HepG2 (cell line): ENCODE data around the gene YEATS2. TPM values are rescaled to one million over a fixed set of nuclear protein-coding genes. Genes with fewer than 3 reads are reported as not detected.

ENCODE experiments used
- ATAC-seq: fragments of 200-7000 bp; cut with Tn5 transposase; 3 replicates; pipeline ENCODE4 v1.9.1; 2020; ENCODE audit warnings: mild to moderate bottlenecking, moderate library complexity
- BruUV-seq: library from RNA; stranded (reverse); fragments of 400-500 nt; replicated peaks from 2 replicates; lab custom pipeline; 2021; lab: Mats Ljungman, UMichigan
- CTCF ChIA-PET: fragments of 300-600 bp; formaldehyde crosslinking; extraction: SDS; loops from one replicate; lab custom pipeline; 2021; ENCODE audit warnings: low total read pairs, inconsistent platforms, low intra/inter-chr PET ratio; lab: Yijun Ruan, JAX
- POLR2A ChIA-PET: fragments of 350-600 bp; sonication (Branson Sonifier 250); formaldehyde crosslinking; loops from one replicate; lab custom pipeline; 2020; ENCODE audit warnings: antibody characterized with exemption, inconsistent platforms; lab: Yijun Ruan, JAX
- DNase-seq: peaks from one replicate; pipeline ENCODE4 v3.0.0-alpha.2; 2015; ENCODE audit warnings: low spot score
- FAIRE-seq: peaks from 3 replicates; lab custom pipeline; 2011; peaks lifted over from hg19 to GRCh38; lab: Jason Lieb, UNC
- H2AFZ ChIP-seq: one replicate; pipeline ENCODE4 v1.6.1; 2011; ENCODE audit warnings: low read length, inconsistent platforms
- H3K27ac ChIP-seq: fragments of 300-600 bp; 3 replicates; pipeline ENCODE4 v1.8.0; 2011; ENCODE audit warnings: mixed run types, mild to moderate bottlenecking, mixed read lengths, low read length, inconsistent platforms; ENCODE audit not compliant: insufficient read depth; ENCODE audit errors: extremely low read length
- H3K27me3 ChIP-seq, 2 experiments: fragments of 200-600 bp in 1 of 2; 2 replicates in 1 of 2; 3 replicates in 1 of 2; pipeline versions ENCODE4 v1.6.0 to v1.8.0; 2011; ENCODE audit warnings: low read length in 2 of 2, mild to moderate bottlenecking in 2 of 2, moderate library complexity in 2 of 2, inconsistent platforms in 1 of 2; ENCODE audit not compliant: insufficient read depth in 2 of 2, control insufficient read depth in 1 of 2
- H3K36me3 ChIP-seq, 2 experiments: fragments of 200-600 bp in 1 of 2; replicated peaks in 1 of 2; 2 replicates in 1 of 2; 3 replicates in 1 of 2; pipeline versions ENCODE4 v1.5.1 to v1.8.0; 2011; ENCODE audit warnings: low read length in 2 of 2, inconsistent platforms in 1 of 2; ENCODE audit not compliant: insufficient read depth in 2 of 2, control insufficient read depth in 1 of 2
- H3K4me1 ChIP-seq: 2 replicates; pipeline ENCODE4 v1.5.1; 2012; ENCODE audit warnings: low read length, inconsistent platforms; ENCODE audit not compliant: insufficient read depth
- H3K4me2 ChIP-seq: 2 replicates; pipeline ENCODE4 v1.6.0; 2011; ENCODE audit warnings: low read depth, low read length, inconsistent platforms
- H3K4me3 ChIP-seq, 3 experiments: fragments of 200-600 bp in 1 of 3; sonication (generic), shearing (Covaris generic) in 1 of 3; replicated peaks in 1 of 3; 2 replicates each; pipeline ENCODE4 v1.5.1; 2011 to 2016; ENCODE audit warnings: low read length in 3 of 3, inconsistent platforms in 2 of 3, low read depth in 2 of 3, mild to moderate bottlenecking in 2 of 3, control low read depth in 1 of 3, mixed read lengths in 1 of 3; ENCODE audit not compliant: insufficient read depth in 1 of 3
- H3K79me2 ChIP-seq: one replicate; pipeline ENCODE4 v1.6.1; 2011; ENCODE audit warnings: low read length, inconsistent platforms; ENCODE audit not compliant: insufficient read depth
- H3K9ac ChIP-seq: 2 replicates; pipeline ENCODE4 v1.6.0; 2011; ENCODE audit warnings: mild to moderate bottlenecking, low read depth, low read length, inconsistent platforms; ENCODE audit not compliant: insufficient read depth
- H3K9me3 ChIP-seq: 2 replicates; pipeline ENCODE4 v1.5.1; 2012; ENCODE audit warnings: mild to moderate bottlenecking, low read length
- H4K20me1 ChIP-seq: 2 replicates; pipeline ENCODE4 v1.6.0; 2011; ENCODE audit warnings: inconsistent platforms, mild to moderate bottlenecking, low read length, moderate library complexity; ENCODE audit not compliant: insufficient read depth
- ARHGAP35 ChIP-seq: sonication (generic); formaldehyde crosslinking; IDR thresholded peaks from 2 replicates; pipeline ENCODE4 v1.9.0; 2022; ENCODE audit warnings: mild to moderate bottlenecking, inconsistent platforms, moderate library complexity, missing genetic modification reagents, borderline replicate concordance
- CHCHD3 ChIP-seq: sonication (generic); formaldehyde crosslinking; IDR thresholded peaks from 2 replicates; pipeline ENCODE4 v1.8.0; 2022; ENCODE audit warnings: mild to moderate bottlenecking, missing genetic modification reagents, moderate library complexity
- DRAP1 ChIP-seq: IDR thresholded peaks from 2 replicates; pipeline ENCODE4 v1.6.1; 2016; ENCODE audit warnings: missing genetic modification reagents, missing compliant biosample characterization
- EZH2 ChIP-seq: conservative IDR thresholded peaks from 2 replicates; pipeline ENCODE4 v1.6.1; 2012; ENCODE audit warnings: mild to moderate bottlenecking, low read depth, low read length, moderate library complexity
- FOXA1 ChIP-seq, 2 experiments: fragments of 450-650 bp in 1 of 2; sonication (generic) in 1 of 2; formaldehyde crosslinking in 1 of 2; IDR thresholded peaks; 2 replicates each; pipeline versions ENCODE4 v1.4.0 to v1.6.1; 2016 to 2020; ENCODE audit warnings: missing genetic modification reagents in 1 of 2
- HDAC2 ChIP-seq: sonication (generic); formaldehyde crosslinking; IDR thresholded peaks from 2 replicates; pipeline ENCODE4 v1.4.0; 2020; ENCODE audit warnings: missing genetic modification reagents
- HDAC6 ChIP-seq: fragments of 200-600 bp; sonication (generic); IDR thresholded peaks from 2 replicates; pipeline ENCODE4 v1.7.0; 2017; ENCODE audit warnings: mild to moderate bottlenecking, antibody characterized with exemption, low read length, low read depth
- MEIS1 ChIP-seq: sonication (generic); formaldehyde crosslinking; IDR thresholded peaks from 2 replicates; pipeline ENCODE4 v1.9.0; 2021; ENCODE audit warnings: mild to moderate bottlenecking, missing genetic modification reagents, moderate library complexity, borderline replicate concordance
- NONO ChIP-seq, 2 experiments: fragments of 450-650 bp in 1 of 2; sonication (generic) in 1 of 2; formaldehyde crosslinking in 1 of 2; IDR thresholded peaks in 1 of 2; conservative IDR thresholded peaks in 1 of 2; 2 replicates each; pipeline versions ENCODE4 v1.6.1 to v1.8.0; 2017 to 2022; ENCODE audit warnings: mild to moderate bottlenecking in 1 of 2, missing genetic modification reagents in 1 of 2, moderate library complexity in 1 of 2
- POGZ ChIP-seq: sonication (generic); formaldehyde crosslinking; IDR thresholded peaks from 2 replicates; pipeline ENCODE4 v1.4.0; 2020; ENCODE audit warnings: mild to moderate bottlenecking, missing genetic modification reagents
- ZFYVE20 ChIP-seq: sonication (generic); formaldehyde crosslinking; IDR thresholded peaks from 2 replicates; pipeline ENCODE4 v1.8.0; 2023; ENCODE audit warnings: low read depth, mild to moderate bottlenecking, moderate library complexity, missing genetic modification reagents, borderline replicate concordance
- ZNF205 ChIP-seq: IDR thresholded peaks from 2 replicates; pipeline ENCODE4 v1.6.1; 2018; ENCODE audit warnings: missing biosample characterization, missing genetic modification reagents
- ZNF30 ChIP-seq: sonication (generic); formaldehyde crosslinking; IDR thresholded peaks from 2 replicates; pipeline ENCODE4 v1.5.0; 2020; ENCODE audit warnings: mild to moderate bottlenecking, missing genetic modification reagents
- ZNF550 ChIP-seq: sonication (generic); formaldehyde crosslinking; IDR thresholded peaks from 2 replicates; pipeline ENCODE4 v1.4.0; 2020; ENCODE audit warnings: mild to moderate bottlenecking, missing genetic modification reagents, borderline replicate concordance
- ZNF577 ChIP-seq: sonication (generic); formaldehyde crosslinking; IDR thresholded peaks from 2 replicates; pipeline ENCODE4 v1.4.0; 2020; ENCODE audit warnings: mild to moderate bottlenecking, low read depth, missing genetic modification reagents, borderline replicate concordance
- ZNF616 ChIP-seq: sonication (generic); formaldehyde crosslinking; IDR thresholded peaks from 2 replicates; pipeline ENCODE4 v1.5.0; 2020; ENCODE audit warnings: low read depth, mild to moderate bottlenecking, missing genetic modification reagents
- WGBS: methylation state at CpG from one replicate; pipeline ENCODE4 v1.1.6; 2017; ENCODE audit warnings: low lambda C conversion rate; 5-methylcytosine and 5-hydroxymethylcytosine counted together
- in situ Hi-C: cut with HindIII; loops from 2 replicates; pipeline ENCODE4 v1.10.0; 2017; ENCODE audit warnings: low pct_unique_long_range_greater_than_20kb; ENCODE audit not compliant: extremely low pct_ligation_motif_present
- intact Hi-C: fragments of 100-400 bp; cut with micrococcal nuclease; formaldehyde crosslinking; loops from one replicate; pipeline ENCODE4 v1.10.0; 2022; ENCODE audit not compliant: unreplicated experiment
- polyA plus RNA-seq, 8 experiments: library from polyadenylated mRNA; depleted of rRNA in 3 of 8; stranded (reverse) in 7 of 8; unstranded in 1 of 8; fragments of >200 nt; fragmentation: Illumina TruSeq in 4 of 8; extraction: Trizol in 4 of 8; gene quantifications; 2 replicates each; pipeline versions ENCODE4 v1.2.1 to v1.2.3, GENCODE V29; 2011 to 2016; ENCODE audit warnings: low read depth in 4 of 8, missing spikeins in 1 of 8, mixed read lengths in 1 of 8; ENCODE audit not compliant: insufficient read depth in 1 of 8
- total RNA-seq, 5 experiments: library from RNA; depleted of rRNA; stranded (reverse); fragments of >200 nt; fragmentation: Illumina TruSeq; extraction: Trizol; gene quantifications; 2 replicates each; pipeline ENCODE4 v1.2.3, GENCODE V29; 2016; ENCODE audit warnings: low read depth in 1 of 5
- TF ChIP-seq, protein P1 (sequence below): sonication (generic); formaldehyde crosslinking; conservative IDR thresholded peaks from 2 replicates; pipeline ENCODE4 v1.4.0; 2020; ENCODE audit warnings: missing genetic modification reagents
- TF ChIP-seq, protein P2 (sequence below): sonication (generic); formaldehyde crosslinking; IDR thresholded peaks from 2 replicates; pipeline ENCODE4 v1.4.0; 2020; ENCODE audit warnings: missing genetic modification reagents
- TF ChIP-seq, protein P3 (sequence below): IDR thresholded peaks from 2 replicates; pipeline ENCODE4 v1.6.1; 2018; ENCODE audit warnings: missing genetic modification reagents, mild to moderate bottlenecking, missing compliant biosample characterization

YEATS2 gene
- total and polyA plus RNA-seq, 2 of the 13 experiments (the other 11 are each of a cell fraction or from before 2014, with no cell fraction given), result 18.6 to 33.7 TPM

- ATAC-seq, result no peak
- H3K4me1 ChIP-seq, result no peaks in the 10 kb centered on the region
- BruUV-seq, result no TSS peak
- no peak overlapping the region for H3K4me3 ChIP-seq
- no peaks in the 10 kb centered on the region for H4K20me1 ChIP-seq
- TF ChIP-seq ZNF577 (CRISPR knock-in tag) (no peak), ZNF30 (CRISPR knock-in tag) (no peak), CHCHD3 (CRISPR knock-in tag) (no peak), ZNF550 (no peak), NONO (IDR thresholded peaks at IDR 0.05) (no peak), NONO (CRISPR knock-in tag; conservative IDR thresholded peaks at IDR 0.05) (no peak), DRAP1 (CRISPR knock-in tag) (no peak), FOXA1 (IDR thresholded peaks at IDR 0.05) (no peak), FOXA1 (CRISPR knock-in tag; IDR thresholded peaks at IDR 0.05) (no peak), ARHGAP35 (CRISPR knock-in tag) (no peak), MEIS1 (CRISPR knock-in tag) (no peak), HDAC6 (no peak), HDAC2 (CRISPR knock-in tag) (no peak), EZH2 (no peak), ZFYVE20 (CRISPR knock-in tag) (no peak), ZNF616 (no peak), ZNF205 (CRISPR knock-in tag) (no peak), POGZ (CRISPR knock-in tag) (no peak)
- TF ChIP-seq, protein P1, sequence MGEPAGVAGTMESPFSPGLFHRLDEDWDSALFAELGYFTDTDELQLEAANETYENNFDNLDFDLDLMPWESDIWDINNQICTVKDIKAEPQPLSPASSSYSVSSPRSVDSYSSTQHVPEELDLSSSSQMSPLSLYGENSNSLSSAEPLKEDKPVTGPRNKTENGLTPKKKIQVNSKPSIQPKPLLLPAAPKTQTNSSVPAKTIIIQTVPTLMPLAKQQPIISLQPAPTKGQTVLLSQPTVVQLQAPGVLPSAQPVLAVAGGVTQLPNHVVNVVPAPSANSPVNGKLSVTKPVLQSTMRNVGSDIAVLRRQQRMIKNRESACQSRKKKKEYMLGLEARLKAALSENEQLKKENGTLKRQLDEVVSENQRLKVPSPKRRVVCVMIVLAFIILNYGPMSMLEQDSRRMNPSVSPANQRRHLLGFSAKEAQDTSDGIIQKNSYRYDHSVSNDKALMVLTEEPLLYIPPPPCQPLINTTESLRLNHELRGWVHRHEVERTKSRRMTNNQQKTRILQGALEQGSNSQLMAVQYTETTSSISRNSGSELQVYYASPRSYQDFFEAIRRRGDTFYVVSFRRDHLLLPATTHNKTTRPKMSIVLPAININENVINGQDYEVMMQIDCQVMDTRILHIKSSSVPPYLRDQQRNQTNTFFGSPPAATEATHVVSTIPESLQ, result no peak
- TF ChIP-seq, protein P2, sequence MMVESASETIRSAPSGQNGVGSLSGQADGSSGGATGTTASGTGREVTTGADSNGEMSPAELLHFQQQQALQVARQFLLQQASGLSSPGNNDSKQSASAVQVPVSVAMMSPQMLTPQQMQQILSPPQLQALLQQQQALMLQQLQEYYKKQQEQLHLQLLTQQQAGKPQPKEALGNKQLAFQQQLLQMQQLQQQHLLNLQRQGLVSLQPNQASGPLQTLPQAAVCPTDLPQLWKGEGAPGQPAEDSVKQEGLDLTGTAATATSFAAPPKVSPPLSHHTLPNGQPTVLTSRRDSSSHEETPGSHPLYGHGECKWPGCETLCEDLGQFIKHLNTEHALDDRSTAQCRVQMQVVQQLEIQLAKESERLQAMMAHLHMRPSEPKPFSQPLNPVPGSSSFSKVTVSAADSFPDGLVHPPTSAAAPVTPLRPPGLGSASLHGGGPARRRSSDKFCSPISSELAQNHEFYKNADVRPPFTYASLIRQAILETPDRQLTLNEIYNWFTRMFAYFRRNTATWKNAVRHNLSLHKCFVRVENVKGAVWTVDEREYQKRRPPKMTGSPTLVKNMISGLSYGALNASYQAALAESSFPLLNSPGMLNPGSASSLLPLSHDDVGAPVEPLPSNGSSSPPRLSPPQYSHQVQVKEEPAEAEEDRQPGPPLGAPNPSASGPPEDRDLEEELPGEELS (CRISPR knock-in tag), result no peak
- TF ChIP-seq, protein P3, sequence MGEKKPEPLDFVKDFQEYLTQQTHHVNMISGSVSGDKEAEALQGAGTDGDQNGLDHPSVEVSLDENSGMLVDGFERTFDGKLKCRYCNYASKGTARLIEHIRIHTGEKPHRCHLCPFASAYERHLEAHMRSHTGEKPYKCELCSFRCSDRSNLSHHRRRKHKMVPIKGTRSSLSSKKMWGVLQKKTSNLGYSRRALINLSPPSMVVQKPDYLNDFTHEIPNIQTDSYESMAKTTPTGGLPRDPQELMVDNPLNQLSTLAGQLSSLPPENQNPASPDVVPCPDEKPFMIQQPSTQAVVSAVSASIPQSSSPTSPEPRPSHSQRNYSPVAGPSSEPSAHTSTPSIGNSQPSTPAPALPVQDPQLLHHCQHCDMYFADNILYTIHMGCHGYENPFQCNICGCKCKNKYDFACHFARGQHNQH, result no peak
- TF ChIP-seq, all 625 proteins: peak for 0
- ChIA-PET CTCF (no interaction called here), POLR2A (no interaction called here)
- in situ Hi-C loops, result no loop called here
- no peaks in the 10 kb centered on the region for H3K9me3 ChIP-seq
- DNase-seq (no peak), FAIRE-seq (no peak)
- no peak overlapping the region for H3K9ac ChIP-seq
- H3K4me2 ChIP-seq, result no peak overlapping the region
- intact Hi-C loops, result no loop called here
- no peaks in the 10 kb centered on the region for H3K79me2 ChIP-seq
- H2AFZ ChIP-seq, result no peak overlapping the region
- no peak overlapping the region for H3K27ac ChIP-seq
- H3K27me3 ChIP-seq, result no peaks in the 10 kb centered on the region
- H3K36me3 ChIP-seq, result peaks cover 18 to 54% of the 10 kb centered on the region in 2 experiments
- WGBS, result 97% methylated on average over 6 of the region's 6 CpGs
Measured at GRCh38 chr3:183792976-183793375, 95.4 kb downstream of the YEATS2 start.
